Measurements from ENCODE around the gene PEAK1.

The PEAK1 gene

GRCh38 chr15:77354063-77354462, 65.8 kb downstream of the PEAK1 start:
- no peak for DNase-seq

DNA sequence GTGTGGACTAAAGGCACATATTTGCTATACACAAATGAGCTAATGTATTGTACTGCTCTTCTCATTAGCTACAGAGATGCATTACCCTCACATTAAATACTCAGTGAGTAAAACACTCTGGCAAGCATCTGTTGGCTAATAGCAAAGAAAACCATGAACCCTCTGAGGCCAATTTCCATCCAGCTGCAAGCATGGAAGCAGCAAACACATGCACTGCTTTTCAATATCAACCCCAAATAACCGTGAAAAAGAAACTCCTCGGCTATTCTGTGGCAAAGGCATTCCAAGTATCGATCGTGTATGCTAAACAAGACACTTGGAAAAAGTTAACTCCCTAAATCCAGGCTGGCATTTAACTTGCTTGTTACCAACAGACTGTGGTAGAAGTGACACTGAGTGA, 67.0 kb downstream of the PEAK1 start:
- no peak for DNase-seq

DNA sequence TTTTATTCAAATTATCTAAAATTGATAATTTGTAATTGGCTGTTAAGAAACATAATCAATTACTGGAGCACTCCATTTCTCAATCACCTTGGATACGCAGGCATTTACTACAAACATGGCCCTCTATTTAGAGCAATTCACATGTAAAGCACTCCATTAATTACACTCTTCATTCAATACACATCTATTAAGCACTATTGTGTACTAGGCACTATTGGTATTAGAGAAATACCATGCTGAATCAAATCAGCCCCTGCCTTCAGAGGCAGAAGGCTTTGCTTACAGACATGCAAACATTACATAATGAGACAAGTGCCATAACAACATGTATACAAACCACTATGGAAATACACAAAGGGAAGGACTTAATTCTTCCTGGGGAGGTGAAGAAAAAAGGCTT, 69.1 kb downstream of the PEAK1 start:
- DNase-seq: no peak

GRCh38 chr15:77349666-77350065, 70.2 kb downstream of the PEAK1 start:
- DNase-seq: no peak

GRCh38 chr15:77348511-77348910, 71.4 kb downstream of the PEAK1 start:
- no peak for DNase-seq

DNA sequence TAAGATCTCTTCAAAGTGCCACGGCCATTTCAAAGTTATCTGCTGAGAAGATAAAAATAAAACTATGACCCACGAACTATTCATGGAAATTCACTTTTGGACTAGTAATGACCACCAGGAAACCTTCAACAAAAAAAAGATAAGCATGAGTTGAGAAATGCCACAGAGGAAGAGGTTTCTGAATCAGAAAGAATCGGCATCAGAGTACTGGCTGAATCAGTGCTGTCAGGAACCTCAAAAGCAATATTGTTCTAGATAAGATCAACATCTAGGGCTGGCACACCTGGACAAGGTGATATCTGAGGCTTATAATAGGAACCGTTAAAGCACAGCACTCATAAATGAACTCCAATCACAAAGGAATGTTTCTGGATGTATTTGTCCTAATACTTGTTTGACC, 72.7 kb downstream of the PEAK1 start:
- DNase-seq: no peak

GRCh38 chr15:77346245-77347036, 73.5 kb downstream of the PEAK1 start:
- no peak for DNase-seq

DNA sequence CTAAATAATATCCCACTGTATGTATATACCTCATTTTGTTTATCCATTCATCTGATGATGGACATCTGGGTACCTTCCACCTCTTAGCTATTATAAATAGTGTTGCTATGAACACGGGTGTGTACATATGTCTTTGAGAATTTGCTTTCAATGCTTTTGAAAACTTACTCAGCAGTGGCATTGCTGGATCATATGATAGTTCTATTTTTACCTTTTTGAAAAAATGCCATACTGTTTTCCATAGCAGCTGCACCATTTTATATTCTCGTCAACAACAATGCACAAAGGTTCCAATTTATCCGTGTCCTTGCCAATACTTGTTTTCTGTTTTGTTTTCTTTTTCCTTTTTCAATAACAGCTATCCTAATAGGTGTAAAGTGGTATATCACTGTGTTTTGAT, 77.1 kb downstream of the PEAK1 start:
- no peak for DNase-seq

DNA sequence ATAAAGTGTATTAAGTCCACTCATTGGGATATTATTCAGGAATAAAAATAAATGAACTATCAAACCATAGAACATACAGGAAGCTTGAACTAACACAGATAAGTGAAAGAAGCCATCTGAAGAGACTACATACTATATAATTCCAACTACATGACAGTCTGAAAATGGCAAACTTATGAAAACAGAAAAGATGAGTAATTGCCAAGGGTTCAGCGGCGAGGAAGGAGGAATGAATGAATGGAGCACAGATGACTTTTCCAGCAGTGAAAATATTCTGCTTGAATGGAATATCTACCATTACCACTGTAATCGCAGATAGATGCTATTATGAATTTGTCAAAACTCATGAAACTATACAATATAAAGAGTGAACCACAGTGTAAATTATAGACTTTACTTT, 79.7 kb downstream of the PEAK1 start:
- no peak for DNase-seq

- DNase-seq: no peak
Observed at GRCh38 chr15:77336006-77336405, 83.9 kb downstream of the PEAK1 start.

- DNase-seq: no peak
Observed at GRCh38 chr15:77335298-77335697, 84.6 kb downstream of the PEAK1 start.

DNA sequence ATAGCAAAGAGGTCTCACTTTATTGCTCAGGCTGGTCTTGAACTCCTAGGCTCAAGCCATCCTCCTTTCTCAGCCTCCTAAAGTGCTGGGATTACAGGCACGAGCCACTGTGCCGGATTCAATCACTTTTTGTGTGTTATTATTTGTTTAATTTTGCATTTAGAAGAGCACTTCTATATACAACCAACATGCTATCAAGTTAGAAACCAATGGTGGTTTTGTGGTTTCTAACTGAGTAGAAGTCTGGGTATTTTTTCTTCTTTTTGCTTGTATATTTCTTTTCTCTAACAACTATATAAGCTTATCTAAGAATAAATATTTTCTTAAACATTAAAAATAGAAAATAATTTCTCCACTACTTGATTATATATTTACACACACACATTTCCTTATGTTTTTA, 86.7 kb downstream of the PEAK1 start:
- no peak for DNase-seq

- DNase-seq: no peak
Observed at GRCh38 chr15:77329202-77329601, 90.7 kb downstream of the PEAK1 start.

- no peak for DNase-seq
Observed at GRCh38 chr15:77327844-77328529, 91.9 kb downstream of the PEAK1 start.

- no peak for DNase-seq
Observed at GRCh38 chr15:77327168-77327567, 92.7 kb downstream of the PEAK1 start.

- no peak for DNase-seq
Observed at GRCh38 chr15:77326366-77326765, 93.5 kb downstream of the PEAK1 start.

GRCh38 chr15:77312523-77312922, 107.4 kb downstream of the PEAK1 start:
- DNase-seq: no peak

- no peak for DNase-seq
Observed at GRCh38 chr15:77311618-77312398, 108.1 kb downstream of the PEAK1 start.

GRCh38 chr15:77311020-77311419, 108.9 kb downstream of the PEAK1 start:
- DNase-seq: no peak

DNA sequence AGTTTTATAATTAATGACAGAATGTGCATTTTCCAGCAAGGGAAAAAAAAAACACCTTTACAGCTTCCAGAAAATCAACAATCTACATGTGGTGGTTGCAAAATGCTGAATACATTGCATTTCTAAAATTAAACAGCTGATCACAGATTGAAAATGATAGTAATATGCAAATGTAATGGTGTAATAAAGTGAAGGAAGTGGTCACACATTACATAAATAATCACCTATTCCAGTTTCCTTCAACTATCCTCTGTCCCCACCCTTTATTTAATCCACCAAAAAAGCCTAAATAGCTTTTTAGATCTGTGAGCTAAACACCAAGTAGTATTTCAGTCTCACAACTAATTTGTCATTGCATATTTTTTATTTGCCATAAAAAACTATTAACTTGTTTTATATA, 110.5 kb downstream of the PEAK1 start:
- DNase-seq: no peak

GRCh38 chr15:77305953-77306352, 114.0 kb downstream of the PEAK1 start:
- no peak for DNase-seq

- no peak for DNase-seq
Observed at GRCh38 chr15:77296773-77297337, 123.0 kb downstream of the PEAK1 start.

- no peak for DNase-seq
Observed at GRCh38 chr15:77295446-77295845, 124.5 kb downstream of the PEAK1 start.

Measured in NCI-H1694 (cell line).